ENCODE results near the gene FCN2. TPM values are rescaled to one million over a fixed set of nuclear protein-coding genes. Genes with fewer than 3 reads are reported as not detected.

Gene FCN2
- total and polyA plus RNA-seq, 2 of the 13 experiments (the other 11 are each of a cell fraction or from before 2014, with no cell fraction given) = not detected

DNA sequence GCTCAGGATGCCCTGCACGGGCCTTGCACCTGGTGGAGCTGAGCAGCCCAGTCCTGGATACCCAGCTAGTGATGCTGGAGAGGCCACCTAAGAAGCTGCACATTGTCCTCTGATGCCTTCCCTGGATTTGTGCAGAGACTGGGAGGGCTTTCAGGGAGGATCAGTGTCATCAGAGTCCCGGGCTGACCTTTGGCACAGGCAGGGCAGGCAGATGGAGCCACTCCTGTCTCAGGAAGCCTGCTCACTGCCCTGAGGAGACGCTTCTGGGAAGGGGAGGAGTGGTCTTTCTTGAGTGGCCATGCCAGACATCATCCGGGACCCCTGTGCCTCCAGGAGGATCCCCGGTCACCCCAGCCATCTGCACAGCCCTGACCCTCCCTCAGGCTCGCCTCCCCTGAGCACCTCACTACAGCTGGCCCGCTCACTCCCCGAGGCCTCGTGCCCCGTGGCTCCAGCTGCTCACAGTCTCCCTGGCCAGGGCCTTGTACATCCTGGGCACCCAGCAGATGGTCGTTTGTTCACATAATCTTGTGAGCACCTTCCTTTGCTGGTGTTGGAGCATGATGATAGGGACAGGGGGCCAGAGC, 47.2 kb upstream of the FCN2 start (continued):
- TF ChIP-seq, protein P1, sequence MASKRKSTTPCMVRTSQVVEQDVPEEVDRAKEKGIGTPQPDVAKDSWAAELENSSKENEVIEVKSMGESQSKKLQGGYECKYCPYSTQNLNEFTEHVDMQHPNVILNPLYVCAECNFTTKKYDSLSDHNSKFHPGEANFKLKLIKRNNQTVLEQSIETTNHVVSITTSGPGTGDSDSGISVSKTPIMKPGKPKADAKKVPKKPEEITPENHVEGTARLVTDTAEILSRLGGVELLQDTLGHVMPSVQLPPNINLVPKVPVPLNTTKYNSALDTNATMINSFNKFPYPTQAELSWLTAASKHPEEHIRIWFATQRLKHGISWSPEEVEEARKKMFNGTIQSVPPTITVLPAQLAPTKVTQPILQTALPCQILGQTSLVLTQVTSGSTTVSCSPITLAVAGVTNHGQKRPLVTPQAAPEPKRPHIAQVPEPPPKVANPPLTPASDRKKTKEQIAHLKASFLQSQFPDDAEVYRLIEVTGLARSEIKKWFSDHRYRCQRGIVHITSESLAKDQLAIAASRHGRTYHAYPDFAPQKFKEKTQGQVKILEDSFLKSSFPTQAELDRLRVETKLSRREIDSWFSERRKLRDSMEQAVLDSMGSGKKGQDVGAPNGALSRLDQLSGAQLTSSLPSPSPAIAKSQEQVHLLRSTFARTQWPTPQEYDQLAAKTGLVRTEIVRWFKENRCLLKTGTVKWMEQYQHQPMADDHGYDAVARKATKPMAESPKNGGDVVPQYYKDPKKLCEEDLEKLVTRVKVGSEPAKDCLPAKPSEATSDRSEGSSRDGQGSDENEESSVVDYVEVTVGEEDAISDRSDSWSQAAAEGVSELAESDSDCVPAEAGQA (IDR thresholded peaks at IDR 0.05; ENCODE audit: low read depth) = no peak
- TF ChIP-seq, protein P1 (CRISPR knock-in tag; IDR thresholded peaks at IDR 0.05; ENCODE audit: borderline replicate concordance) = no peak
- TF ChIP-seq ZMYM2 (CRISPR knock-in tag; IDR thresholded peaks at IDR 0.05) (no peak), TOE1 (CRISPR knock-in tag; IDR thresholded peaks at IDR 0.05) (no peak), TCF7L2 (IDR thresholded peaks at IDR 0.05; ENCODE audit: low read depth, low read length) (no peak), PAX8 (CRISPR knock-in tag; IDR thresholded peaks at IDR 0.05; ENCODE audit: borderline replicate concordance) (no peak)

Measured in HepG2 (cell line).